Fibroblast of lung (primary cell): ENCODE measurements around the gene GAA. TPM values are rescaled to one million over a fixed set of nuclear protein-coding genes. Genes with fewer than 3 reads are reported as not detected.

Experiments
- DNase-seq, 2 donors: peaks; one replicate each; pipeline versions ENCODE4 v3.0.0 to v3.0.0-alpha.2; 2010; ENCODE audit warnings: low read depth in 2 of 2
- H2AFZ ChIP-seq: 2 replicates; pipeline ENCODE4 v1.5.1; 2012; ENCODE audit warnings: low read length, control low read depth, inconsistent platforms
- H3K27ac ChIP-seq: 2 replicates; pipeline ENCODE4 v1.5.1; 2011; ENCODE audit warnings: low read length, control low read depth; ENCODE audit not compliant: insufficient read depth
- H3K27me3 ChIP-seq: 2 replicates; pipeline ENCODE4 v1.5.1; 2011; ENCODE audit warnings: mild to moderate bottlenecking, low read length; ENCODE audit not compliant: control insufficient read depth, insufficient read depth
- H3K36me3 ChIP-seq: 2 replicates; pipeline ENCODE4 v1.5.1; 2011; ENCODE audit warnings: low read length; ENCODE audit not compliant: control insufficient read depth, insufficient read depth
- H3K4me1 ChIP-seq: 2 replicates; pipeline ENCODE4 v1.5.1; 2011; ENCODE audit warnings: low read length; ENCODE audit not compliant: control insufficient read depth, insufficient read depth; ENCODE audit errors: extremely low read depth
- H3K4me2 ChIP-seq: 2 replicates; pipeline ENCODE4 v1.5.1; 2011; ENCODE audit warnings: low read length, control low read depth; ENCODE audit not compliant: insufficient read depth; ENCODE audit errors: extremely low read depth
- H3K4me3 ChIP-seq, 4 experiments: fragments of 200-600 bp in 1 of 4; sonication (generic) in 1 of 4; replicated peaks in 1 of 4; 2 replicates each; pipeline ENCODE4 v1.5.1; 2011 to 2016; ENCODE audit warnings: low read length in 4 of 4, low read depth in 3 of 4, mild to moderate bottlenecking in 3 of 4, control low read depth in 2 of 4, inconsistent platforms in 1 of 4, mixed read lengths in 1 of 4; ENCODE audit not compliant: insufficient read depth in 1 of 4; ENCODE audit errors: control extremely low read depth in 1 of 4
- H3K79me2 ChIP-seq: 2 replicates; pipeline ENCODE4 v1.5.1; 2012; ENCODE audit warnings: mild to moderate bottlenecking, low read length, inconsistent platforms; ENCODE audit not compliant: control insufficient read depth, insufficient read depth
- H3K9ac ChIP-seq: 2 replicates; pipeline ENCODE4 v1.5.1; 2011; ENCODE audit warnings: mild to moderate bottlenecking, low read length, control low read depth; ENCODE audit not compliant: insufficient read depth
- H3K9me3 ChIP-seq: 2 replicates; pipeline ENCODE4 v1.5.1; 2012; ENCODE audit warnings: low read depth, low read length; ENCODE audit not compliant: control insufficient read depth, insufficient read depth
- H4K20me1 ChIP-seq: 2 replicates; pipeline ENCODE4 v1.5.1; 2011; ENCODE audit warnings: low read length; ENCODE audit not compliant: control insufficient read depth, insufficient read depth; ENCODE audit errors: extremely low read depth
- CTCF ChIP-seq, 2 donors: IDR thresholded peaks in 1 of 2; conservative IDR thresholded peaks in 1 of 2; 1 replicate in 1 of 2; 2 replicates in 1 of 2; pipeline ENCODE4 v1.5.1; 2011 to 2012; ENCODE audit warnings: low read length in 2 of 2, control low read depth in 1 of 2, inconsistent platforms in 1 of 2, low read depth in 1 of 2, mild to moderate bottlenecking in 1 of 2
- EZH2 ChIP-seq: IDR thresholded peaks from 2 replicates; pipeline ENCODE4 v1.5.1; 2012; ENCODE audit warnings: low read length, control low read depth, mild to moderate bottlenecking; ENCODE audit errors: missing control alignments
- polyA plus RNA-seq, 2 donors: library from polyadenylated mRNA; depleted of rRNA in 1 of 2; stranded (reverse) in 1 of 2; unstranded in 1 of 2; fragments of >200 nt; gene quantifications; 2 replicates each; pipeline ENCODE4 v1.2.1, GENCODE V29; 2011 to 2012; ENCODE audit warnings: missing spikeins in 1 of 2
- total RNA-seq: library from RNA; depleted of rRNA; stranded (reverse); fragments of >200 nt; gene quantifications from 2 replicates; pipeline ENCODE4 v1.2.1, GENCODE V29; 2014

Gene GAA
- total and polyA plus RNA-seq, 2 donors (not counting 1 experiment from before 2014, with no cell fraction given), result 6.4 to 25.6 TPM

DNA sequence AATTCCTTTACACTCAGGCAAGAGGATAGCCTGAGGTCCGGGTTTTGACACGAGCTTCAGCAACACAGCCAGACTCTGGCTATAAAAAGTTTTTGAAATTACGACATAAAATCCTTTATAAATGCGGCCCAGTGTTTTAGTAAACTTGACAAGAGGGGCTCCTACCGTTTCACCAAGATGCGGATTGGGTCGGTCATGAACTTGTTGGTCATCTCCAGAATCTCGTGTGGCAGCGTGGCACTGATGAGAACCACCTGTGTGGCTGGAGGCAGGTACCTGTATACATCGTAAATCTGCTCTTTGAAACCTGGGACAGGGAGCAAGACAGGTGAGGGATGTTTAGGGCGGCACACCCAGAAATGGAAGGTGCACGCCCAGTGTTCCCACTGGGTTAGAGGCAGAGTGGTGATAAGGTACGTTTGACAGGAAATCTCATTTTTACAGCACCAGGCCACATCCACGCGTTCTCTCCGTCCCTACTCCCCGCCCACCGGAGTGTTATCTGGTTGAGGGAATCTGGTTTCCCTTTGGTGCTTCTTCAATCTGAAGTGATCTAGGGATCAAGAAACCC, 37.6 kb downstream of the GAA start:
- Histone ChIP-seq H3K27ac (no peak overlapping the region), H3K27me3 (no peaks in the 10 kb centered on the region), H2AFZ (no peak overlapping the region), H4K20me1 (no peaks in the 10 kb centered on the region), H3K4me1 (no peaks in the 10 kb centered on the region), H3K79me2 (peaks cover 16% of the 10 kb centered on the region), H3K4me2 (no peak overlapping the region), H3K36me3 (peaks cover 39% of the 10 kb centered on the region), H3K9ac (no peak overlapping the region), H3K4me3 (no peak overlapping the region), H3K9me3 (no peaks in the 10 kb centered on the region)
- TF ChIP-seq EZH2 (no peak), CTCF (conservative IDR thresholded peaks at IDR 0.05 in 1 of 2, IDR thresholded peaks at IDR 0.05 in 1 of 2; ENCODE audit: low read depth in 1 of 2, low read length in 2 of 2) (no peak)
- no peak for DNase-seq

DNA sequence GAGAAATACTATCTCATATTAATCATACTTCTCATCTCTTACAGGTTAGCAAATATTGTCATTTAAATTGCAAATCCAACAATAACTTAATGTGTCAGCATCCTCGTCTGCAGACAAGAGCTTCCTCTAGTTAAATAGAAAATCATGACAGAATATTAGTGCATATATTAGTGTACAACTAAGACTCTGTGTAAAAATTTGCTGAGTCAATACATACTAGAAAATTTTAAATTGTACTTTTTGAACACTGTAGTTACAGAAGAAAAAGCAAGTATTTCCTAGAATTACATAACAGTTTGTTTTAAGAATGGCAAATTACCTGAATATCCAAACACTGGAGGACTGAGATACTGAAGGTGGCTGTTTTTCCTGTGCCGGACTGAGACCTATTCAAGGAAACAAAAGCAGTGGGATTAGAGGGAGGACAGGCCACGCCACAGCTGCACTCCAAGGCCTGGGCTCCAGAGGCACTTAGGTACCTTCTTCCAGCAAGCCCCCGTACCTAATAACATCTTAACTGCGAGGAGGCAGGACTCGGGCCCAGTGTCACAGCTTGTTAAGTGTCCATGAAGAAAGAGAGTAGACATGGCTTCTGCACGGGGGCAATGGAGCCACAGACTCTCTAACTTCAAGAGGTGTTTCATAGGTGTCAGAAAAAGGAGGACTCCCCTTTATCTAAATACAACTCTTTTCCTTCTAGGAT, 40.2 kb downstream of the GAA start:
- no peak for DNase-seq
- Histone ChIP-seq H3K4me1 (peaks cover 8% of the 10 kb centered on the region), H3K4me3 (no peak overlapping the region), H3K27me3 (no peaks in the 10 kb centered on the region), H3K79me2 (peaks cover 43% of the 10 kb centered on the region), H2AFZ (no peak overlapping the region), H3K4me2 (no peak overlapping the region), H3K27ac (no peak overlapping the region), H3K9me3 (no peaks in the 10 kb centered on the region), H3K9ac (no peak overlapping the region), H3K36me3 (peaks cover 37% of the 10 kb centered on the region), H4K20me1 (no peaks in the 10 kb centered on the region)
- TF ChIP-seq EZH2 (no peak), CTCF (conservative IDR thresholded peaks at IDR 0.05 in 1 of 2, IDR thresholded peaks at IDR 0.05 in 1 of 2; ENCODE audit: low read depth in 1 of 2, low read length in 2 of 2) (no peak)

GRCh38 chr17:80142929-80143328, 41.5 kb downstream of the GAA start:
- H3K9ac ChIP-seq, result no peak overlapping the region
- DNase-seq, result no peak
- peaks cover 51% of the 10 kb centered on the region for H3K79me2 ChIP-seq
- peaks cover 28% of the 10 kb centered on the region for H3K36me3 ChIP-seq
- no peak overlapping the region for H3K4me2 ChIP-seq
- no peak overlapping the region for H3K27ac ChIP-seq
- no peaks in the 10 kb centered on the region for H3K27me3 ChIP-seq
- TF ChIP-seq EZH2 (no peak), CTCF (conservative IDR thresholded peaks at IDR 0.05 in 1 of 2, IDR thresholded peaks at IDR 0.05 in 1 of 2; ENCODE audit: low read depth in 1 of 2, low read length in 2 of 2) (no peak)
- H3K4me3 ChIP-seq, result no peak overlapping the region
- H3K9me3 ChIP-seq, result no peaks in the 10 kb centered on the region
- H4K20me1 ChIP-seq, result no peaks in the 10 kb centered on the region
- H3K4me1 ChIP-seq, result peaks cover 8% of the 10 kb centered on the region
- H2AFZ ChIP-seq, result no peak overlapping the region
